IPS-18c (cell line): ENCODE measurements around the gene KCNQ5.
"Not testable (repeated sequence)": the region's sequence is repeated elsewhere in the genome, so short reads cannot be mapped to it uniquely, and the experiment has no call there.

ENCODE experiments used
- H3K4me3 ChIP-seq: 2 replicates; pipeline ENCODE4 v1.7.0; 2013; ENCODE audit warnings: low read depth, mild to moderate bottlenecking, low read length, moderate library complexity; ENCODE audit not compliant: insufficient read depth
- H3K9me3 ChIP-seq: one replicate; pipeline ENCODE4 v1.6.1; 2013; ENCODE audit warnings: mild to moderate bottlenecking, low read length, moderate library complexity; ENCODE audit not compliant: control insufficient read depth, insufficient read depth

The KCNQ5 gene

GRCh38 chr6:72963946-72964345 lies 342.1 kb downstream of the KCNQ5 start:
- Histone ChIP-seq H3K4me3 (no peak overlapping the region), H3K9me3 (no peaks in the 10 kb centered on the region)

DNA sequence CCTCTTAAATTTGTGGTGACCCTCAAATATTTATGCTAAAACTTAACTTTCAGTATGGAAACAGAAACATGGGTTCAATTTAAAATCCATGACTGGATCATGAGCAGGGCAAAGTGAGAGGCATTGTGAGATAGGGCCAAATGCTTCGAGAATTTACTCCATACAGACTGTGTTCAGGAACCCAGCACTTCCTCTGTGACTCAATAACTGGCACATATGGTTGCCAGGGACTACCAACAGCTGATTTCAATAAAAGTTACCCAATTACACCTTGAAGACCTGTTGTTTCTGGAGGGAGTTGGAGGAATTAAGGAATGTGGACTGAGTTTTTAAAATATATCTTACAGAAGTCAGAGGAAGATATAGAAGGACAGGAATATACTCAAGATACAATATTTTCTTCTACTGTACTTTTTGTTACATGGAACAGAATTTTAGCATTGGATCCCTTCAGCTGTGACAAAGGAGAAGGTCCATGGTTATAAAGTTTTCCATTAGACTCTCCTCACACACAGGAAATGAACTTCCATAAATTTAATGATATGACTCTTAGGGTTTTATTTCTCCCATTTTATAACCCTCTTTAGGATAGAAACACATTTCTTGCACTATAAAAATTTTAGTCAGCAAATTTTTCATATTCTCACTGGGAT lies 344.9 kb downstream of the KCNQ5 start:
- H3K4me3 ChIP-seq, result no peak overlapping the region

GRCh38 chr6:72967329-72967728 lies 345.5 kb downstream of the KCNQ5 start:
- Histone ChIP-seq H3K4me3 (no peak overlapping the region), H3K9me3 (no peaks in the 10 kb centered on the region)

More for the DNA sequence above, 344.9 kb downstream of the KCNQ5 start:
- no peaks in the 10 kb centered on the region for H3K9me3 ChIP-seq

GRCh38 chr6:72968704-72969103 lies 346.8 kb downstream of the KCNQ5 start:
- Histone ChIP-seq H3K9me3 (no peaks in the 10 kb centered on the region), H3K4me3 (no peak overlapping the region)

DNA sequence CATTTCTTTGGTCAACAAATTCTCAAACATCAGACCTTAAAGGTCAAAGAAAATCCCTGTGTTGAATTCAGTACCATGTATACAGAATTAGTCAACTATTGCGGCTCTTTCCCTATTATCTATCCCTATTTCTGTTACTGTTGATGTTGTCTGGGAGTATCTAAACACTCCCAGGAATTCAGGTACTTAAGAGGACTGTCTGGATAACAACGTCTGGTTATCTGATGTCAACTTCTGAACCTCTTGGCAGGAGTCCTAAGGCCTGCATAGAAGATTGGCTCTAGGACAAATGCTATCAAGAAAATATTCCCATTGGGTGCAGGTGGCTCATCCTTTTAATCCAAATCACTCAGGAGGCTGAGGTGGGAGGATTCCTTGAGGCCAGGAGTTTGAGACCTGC lies 347.8 kb downstream of the KCNQ5 start:
- Histone ChIP-seq H3K9me3 (no peaks in the 10 kb centered on the region), H3K4me3 (no peak overlapping the region)

GRCh38 chr6:72972579-72972978 lies 350.7 kb downstream of the KCNQ5 start:
- Histone ChIP-seq H3K4me3 (no peak overlapping the region), H3K9me3 (no peaks in the 10 kb centered on the region)

DNA sequence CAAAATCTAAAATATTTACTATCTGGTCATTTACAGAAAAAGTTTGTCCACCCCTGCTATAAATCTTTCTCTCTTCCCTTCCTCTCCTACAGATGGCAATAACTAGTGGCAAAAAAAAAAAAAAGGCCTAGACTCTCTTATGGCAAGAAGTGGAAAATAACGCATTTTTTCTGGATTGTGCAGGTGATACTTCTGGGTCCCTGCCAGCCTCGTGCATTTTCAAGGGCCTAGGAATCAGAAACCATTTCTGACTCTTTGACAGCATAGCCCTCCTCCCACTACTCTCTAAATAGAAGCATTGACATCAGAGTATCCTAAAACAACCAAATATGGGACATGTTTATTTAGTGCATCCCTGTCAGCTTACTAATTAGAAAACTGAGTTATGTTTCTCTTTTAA lies 352.4 kb downstream of the KCNQ5 start:
- no peaks in the 10 kb centered on the region for H3K9me3 ChIP-seq
- no peak overlapping the region for H3K4me3 ChIP-seq

- Histone ChIP-seq H3K9me3 (no peaks in the 10 kb centered on the region), H3K4me3 (no peak overlapping the region)
These were observed 353.5 kb downstream of the KCNQ5 start for GRCh38 chr6:72975352-72975752.

DNA sequence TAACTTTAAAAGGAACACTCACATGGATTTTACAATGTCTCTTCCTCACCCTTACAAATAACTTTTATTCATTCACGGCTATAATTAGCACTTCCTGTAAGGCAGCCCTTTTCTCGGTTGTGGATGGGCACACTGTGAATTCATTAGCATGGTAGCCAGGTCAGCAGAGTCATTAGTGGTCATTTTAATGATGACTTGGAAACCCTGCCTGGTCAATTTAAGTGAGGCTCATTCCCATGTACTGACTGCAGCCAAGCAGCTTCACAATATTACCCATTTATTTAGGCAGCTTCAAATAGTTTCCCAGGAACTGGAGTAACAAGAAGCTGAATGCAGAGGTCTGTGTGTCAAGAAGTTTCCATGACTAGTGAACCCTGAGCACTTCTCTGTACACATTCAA lies 354.6 kb downstream of the KCNQ5 start:
- Histone ChIP-seq H3K4me3 (no peak overlapping the region), H3K9me3 (no peaks in the 10 kb centered on the region)

DNA sequence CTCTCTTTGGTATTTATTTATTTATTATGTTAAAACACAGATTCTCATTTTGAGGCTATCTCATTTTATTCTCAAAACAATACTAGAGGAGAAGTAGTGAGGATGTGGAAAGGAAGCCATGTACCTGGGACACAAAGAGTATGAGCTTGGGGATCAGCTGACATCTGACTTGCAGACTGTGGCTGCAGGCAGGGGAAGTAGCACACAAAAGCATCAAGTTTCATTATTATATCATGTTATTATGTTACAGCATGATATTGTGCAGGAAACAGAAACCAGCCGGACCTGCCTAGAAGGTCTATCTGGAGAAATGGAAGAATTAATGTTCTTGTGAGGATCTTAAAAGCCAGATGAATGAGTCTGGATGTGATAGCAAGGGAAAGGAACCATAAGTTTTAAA lies 355.2 kb downstream of the KCNQ5 start:
- no peak overlapping the region for H3K4me3 ChIP-seq
- no peaks in the 10 kb centered on the region for H3K9me3 ChIP-seq

- H3K9me3 ChIP-seq, H3K4me3 ChIP-seq: not testable (repeated sequence)
These were observed 356.9 kb downstream of the KCNQ5 start for GRCh38 chr6:72978808-72979207.

- not testable (repeated sequence) for H3K4me3 ChIP-seq, H3K9me3 ChIP-seq
These were observed 362.4 kb downstream of the KCNQ5 start for GRCh38 chr6:72984189-72984831.

DNA sequence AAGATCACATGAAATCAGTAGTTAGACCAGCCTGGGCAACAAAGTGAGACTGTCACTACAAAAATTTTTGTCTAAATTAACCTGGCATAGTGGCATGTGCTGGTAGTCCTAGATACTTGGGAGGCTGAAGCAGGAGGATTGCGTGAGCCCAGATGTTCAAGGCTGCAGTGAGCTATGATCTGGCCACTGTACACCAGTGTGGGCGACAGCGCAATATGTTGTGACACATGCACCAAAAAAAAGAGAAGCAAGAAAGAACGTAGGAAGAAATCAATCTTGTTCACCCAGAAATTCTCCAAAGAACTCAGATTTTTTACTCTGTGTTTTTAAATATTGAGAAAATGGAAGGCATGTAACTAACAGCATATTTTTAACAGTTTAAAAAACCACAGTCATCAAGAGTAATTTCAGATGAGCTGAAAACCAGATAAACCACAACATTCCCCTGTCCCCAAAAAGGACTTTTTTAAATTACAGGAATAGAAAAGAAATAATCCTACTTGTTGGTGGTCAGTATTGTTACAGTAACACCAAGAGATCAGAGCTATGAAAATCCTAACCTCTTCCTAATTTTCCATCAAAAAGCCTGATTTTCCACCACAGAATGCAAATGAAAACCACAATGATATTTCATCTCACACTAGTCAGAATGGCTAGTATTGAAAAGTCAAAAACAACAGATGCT lies 363.3 kb downstream of the KCNQ5 start:
- Histone ChIP-seq H3K4me3 (no peak overlapping the region), H3K9me3 (no peaks in the 10 kb centered on the region)

- no peaks in the 10 kb centered on the region for H3K9me3 ChIP-seq
- H3K4me3 ChIP-seq, result no peak overlapping the region
These were observed 365.4 kb downstream of the KCNQ5 start for GRCh38 chr6:72987301-72987700.

- H3K9me3 ChIP-seq, result peaks cover 2% of the 10 kb centered on the region
These were observed 378.1 kb downstream of the KCNQ5 start for GRCh38 chr6:72999995-73000394.

DNA sequence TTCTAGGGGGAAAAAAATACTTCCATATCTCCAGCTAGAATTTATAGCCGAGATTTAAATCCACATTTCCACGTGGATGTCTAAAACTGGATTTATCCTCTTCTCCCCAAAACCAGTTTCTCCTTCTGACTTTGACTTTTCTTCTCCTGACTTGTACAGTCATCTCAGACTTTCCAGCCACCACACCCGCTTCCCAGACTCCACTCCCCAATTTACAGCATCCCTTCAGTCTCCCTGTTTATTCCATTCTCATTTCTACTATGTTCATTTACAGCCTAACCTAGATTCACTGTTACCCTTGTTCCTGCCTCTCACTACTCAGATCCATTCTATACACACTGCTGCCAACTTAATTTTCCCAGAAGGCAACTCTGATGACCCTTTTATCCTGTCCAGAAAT lies 378.6 kb downstream of the KCNQ5 start:
- peaks cover 2% of the 10 kb centered on the region for H3K9me3 ChIP-seq
- H3K4me3 ChIP-seq, result no peak overlapping the region

More at GRCh38 chr6:72999995-73000394, 378.1 kb downstream of the KCNQ5 start:
- H3K4me3 ChIP-seq, result no peak overlapping the region

GRCh38 chr6:73002588-73002987 lies 380.7 kb downstream of the KCNQ5 start:
- H3K9me3 ChIP-seq, result peaks cover 2% of the 10 kb centered on the region
- H3K4me3 ChIP-seq, result no peak overlapping the region

- H3K9me3 ChIP-seq, result peaks cover 2% of the 10 kb centered on the region
- no peak overlapping the region for H3K4me3 ChIP-seq
These were observed 381.4 kb downstream of the KCNQ5 start for GRCh38 chr6:73003302-73003701.
